SK-N-SH (cell line): ENCODE measurements around the gene SULT2A1. TPM values are rescaled to one million over a fixed set of nuclear protein-coding genes. Genes with fewer than 3 reads are reported as not detected.
"Not testable (repeated sequence)": the region's sequence is repeated elsewhere in the genome, so short reads cannot be mapped to it uniquely, and the experiment has no call there.

Experiments
- CTCF ChIA-PET: fragments of 300-600, 350-600 bp; formaldehyde crosslinking; extraction: SDS; loops from one replicate; lab custom pipeline; 2021; lab: Yijun Ruan, JAX
- POLR2A ChIA-PET: fragments of 350-600 bp; sonication (Branson Sonifier 250); formaldehyde crosslinking; extraction: SDS; loops from one replicate; lab custom pipeline; 2020; ENCODE audit warnings: antibody characterized with exemption, inconsistent platforms; lab: Yijun Ruan, JAX
- DNase-seq: peaks from one replicate; pipeline ENCODE4 v3.0.0; 2012
- H2AFZ ChIP-seq: fragments of 200-600 bp; sonication (generic); 2 replicates; pipeline ENCODE4 v1.8.1; 2016; ENCODE audit warnings: antibody characterized with exemption, mild to moderate bottlenecking, low read depth
- H3F3A ChIP-seq: fragments of 200-600 bp; sonication (generic); replicated peaks from 2 replicates; pipeline ENCODE3; 2016; ENCODE audit warnings: antibody characterized with exemption, mild to moderate bottlenecking; ENCODE audit not compliant: insufficient read depth
- H3K27ac ChIP-seq, 2 experiments: fragments of 200-500 bp in 1 of 2; fragments of 200-600 bp in 1 of 2; sonication (Bioruptor generic) in 1 of 2; sonication (generic), shearing (Covaris generic) in 1 of 2; 2 replicates each; pipeline versions ENCODE4 v1.5.1 to v1.6.1; 2014 to 2016; ENCODE audit warnings: low read depth in 2 of 2, inconsistent platforms in 1 of 2, low read length in 1 of 2, mild to moderate bottlenecking in 1 of 2, mixed read lengths in 1 of 2
- H3K27me3 ChIP-seq: fragments of 200-600 bp; sonication (generic), shearing (Covaris generic); 2 replicates; pipeline ENCODE4 v1.6.1; 2016; ENCODE audit warnings: mixed run types; ENCODE audit not compliant: insufficient read depth
- H3K36me3 ChIP-seq, 2 experiments: fragments of 200-500 bp in 1 of 2; fragments of 200-600 bp in 1 of 2; sonication (Bioruptor generic) in 1 of 2; sonication (generic) in 1 of 2; replicated peaks in 1 of 2; 2 replicates each; pipeline versions ENCODE3 to v1.5.1; 2014 to 2016; ENCODE audit warnings: low read length in 1 of 2, mild to moderate bottlenecking in 1 of 2; ENCODE audit not compliant: insufficient read depth in 2 of 2, control insufficient read depth in 1 of 2
- H3K4me1 ChIP-seq, 2 experiments: fragments of 200-500 bp in 1 of 2; fragments of 200-600 bp in 1 of 2; sonication (Bioruptor generic) in 1 of 2; sonication (generic), shearing (Covaris generic) in 1 of 2; 2 replicates each; pipeline versions ENCODE4 v1.5.1 to v1.6.1; 2014 to 2016; ENCODE audit warnings: low read depth in 1 of 2, low read length in 1 of 2, mixed run types in 1 of 2; ENCODE audit not compliant: insufficient read depth in 2 of 2, control insufficient read depth in 1 of 2
- H3K4me2 ChIP-seq: fragments of 200-600 bp; sonication (generic), shearing (Covaris generic); 2 replicates; pipeline ENCODE4 v1.6.1; 2017; ENCODE audit warnings: mixed run types
- H3K4me3 ChIP-seq, 2 experiments: fragments of 200-500 bp in 1 of 2; fragments of 200-600 bp in 1 of 2; sonication (Bioruptor generic) in 1 of 2; sonication (generic), shearing (Covaris generic) in 1 of 2; 2 replicates each; pipeline versions ENCODE4 v1.5.1 to v1.8.1; 2014 to 2016; ENCODE audit warnings: low read depth in 2 of 2, inconsistent platforms in 1 of 2, low read length in 1 of 2, mild to moderate bottlenecking in 1 of 2, mixed read lengths in 1 of 2, moderate library complexity in 1 of 2
- H3K79me2 ChIP-seq: fragments of 200-600 bp; sonication (generic); 2 replicates; pipeline ENCODE4 v1.8.1; 2017; ENCODE audit warnings: mild to moderate bottlenecking; ENCODE audit not compliant: insufficient read depth
- H3K9ac ChIP-seq: fragments of 200-600 bp; sonication (generic); 2 replicates; pipeline ENCODE4 v1.6.1; 2017; ENCODE audit warnings: mixed run types
- H3K9me2 ChIP-seq: fragments of 200-600 bp; sonication (generic); 2 replicates; pipeline ENCODE4 v1.6.1; 2017; ENCODE audit warnings: mixed run types
- H3K9me3 ChIP-seq: fragments of 200-600 bp; sonication (generic); 2 replicates; pipeline ENCODE4 v1.6.1; 2017; ENCODE audit warnings: mixed run types, mild to moderate bottlenecking, moderate library complexity
- H4K20me1 ChIP-seq: fragments of 200-600 bp; sonication (generic); 2 replicates; pipeline ENCODE4 v1.6.1; 2017; ENCODE audit warnings: mild to moderate bottlenecking, mixed run types; ENCODE audit not compliant: insufficient read depth
- MXI1 ChIP-seq: IDR thresholded peaks from 2 replicates; pipeline ENCODE4 v1.6.1; 2012; ENCODE audit warnings: mild to moderate bottlenecking, low read depth, low read length, improper control_type of control experiment
- NRF1 ChIP-seq: IDR thresholded peaks from 2 replicates; pipeline ENCODE4 v1.6.1; 2012; ENCODE audit warnings: low read depth, mild to moderate bottlenecking, low read length
- RAD21 ChIP-seq: IDR thresholded peaks from 2 replicates; pipeline ENCODE4 v1.6.1; 2012; ENCODE audit warnings: mild to moderate bottlenecking, low read length
- RCOR1 ChIP-seq: fragments of 150-350 bp; IDR thresholded peaks from 2 replicates; pipeline ENCODE4 v1.6.1; 2017; ENCODE audit warnings: antibody characterized with exemption, low read length
- REST ChIP-seq: IDR thresholded peaks from 2 replicates; pipeline ENCODE4 v1.6.1; 2012; ENCODE audit warnings: mild to moderate bottlenecking, low read depth, low read length, moderate library complexity
- WGBS: methylation state at CpG from one replicate; pipeline ENCODE4 v1.1.6; 2017; ENCODE audit warnings: low lambda C conversion rate; 5-methylcytosine and 5-hydroxymethylcytosine counted together
- polyA plus RNA-seq, 3 experiments: library from polyadenylated mRNA; depleted of rRNA; stranded (reverse); fragments of >200 nt; gene quantifications; 2 replicates each; pipeline ENCODE4 v1.2.3, GENCODE V29; 2012

The SULT2A1 gene
- polyA plus RNA-seq, 1 of the 3 experiments (the other 2 are of a cell fraction): not detected

- TF ChIP-seq REST: no peak
- no peak for TF ChIP-seq RAD21
- TF ChIP-seq RCOR1: no peak
- no peak for TF ChIP-seq NRF1
- no peak for TF ChIP-seq MXI1
These were observed 25.4 kb downstream of the SULT2A1 start (continued) for GRCh38 chr19:47860602-47861297.

- H3F3A ChIP-seq, H3K79me2 ChIP-seq, POLR2A ChIA-PET, H3K27ac ChIP-seq, H3K36me3 ChIP-seq, H3K9me2 ChIP-seq, H3K9ac ChIP-seq, H4K20me1 ChIP-seq, H2AFZ ChIP-seq, H3K9me3 ChIP-seq, DNase-seq, H3K4me2 ChIP-seq, H3K4me3 ChIP-seq, CTCF ChIA-PET, H3K4me1 ChIP-seq: not testable (repeated sequence)
- H3K27me3 ChIP-seq: peaks cover 35% of the 10 kb centered on the region; the same call in 1 of the 2 replicates
- no CpG with 5 or more reads among the region's 17 CpGs for WGBS
These were observed 26.3 kb downstream of the SULT2A1 start for GRCh38 chr19:47859838-47860237.

- H3K27ac ChIP-seq, H3K36me3 ChIP-seq, CTCF ChIA-PET, H3K4me2 ChIP-seq, H3K9ac ChIP-seq, DNase-seq, H3K9me2 ChIP-seq, H3F3A ChIP-seq, H4K20me1 ChIP-seq, H3K4me1 ChIP-seq, H3K9me3 ChIP-seq, H3K79me2 ChIP-seq, H2AFZ ChIP-seq, POLR2A ChIA-PET, H3K4me3 ChIP-seq: not testable (repeated sequence)
- peaks cover 28% of the 10 kb centered on the region; the same call in 1 of the 2 replicates for H3K27me3 ChIP-seq
- WGBS: 32% methylated on average over 6 of the region's 9 CpGs
These were observed 27.3 kb downstream of the SULT2A1 start, which contains the start of gene TPRX2 for GRCh38 chr19:47858646-47859285. Gene TPRX2 (plus strand): TSS chr19:47859235. CDS start chr19:47859247, 12 bp downstream.
